Measurements from ENCODE around the gene ATXN7L1.

Gene ATXN7L1

DNA sequence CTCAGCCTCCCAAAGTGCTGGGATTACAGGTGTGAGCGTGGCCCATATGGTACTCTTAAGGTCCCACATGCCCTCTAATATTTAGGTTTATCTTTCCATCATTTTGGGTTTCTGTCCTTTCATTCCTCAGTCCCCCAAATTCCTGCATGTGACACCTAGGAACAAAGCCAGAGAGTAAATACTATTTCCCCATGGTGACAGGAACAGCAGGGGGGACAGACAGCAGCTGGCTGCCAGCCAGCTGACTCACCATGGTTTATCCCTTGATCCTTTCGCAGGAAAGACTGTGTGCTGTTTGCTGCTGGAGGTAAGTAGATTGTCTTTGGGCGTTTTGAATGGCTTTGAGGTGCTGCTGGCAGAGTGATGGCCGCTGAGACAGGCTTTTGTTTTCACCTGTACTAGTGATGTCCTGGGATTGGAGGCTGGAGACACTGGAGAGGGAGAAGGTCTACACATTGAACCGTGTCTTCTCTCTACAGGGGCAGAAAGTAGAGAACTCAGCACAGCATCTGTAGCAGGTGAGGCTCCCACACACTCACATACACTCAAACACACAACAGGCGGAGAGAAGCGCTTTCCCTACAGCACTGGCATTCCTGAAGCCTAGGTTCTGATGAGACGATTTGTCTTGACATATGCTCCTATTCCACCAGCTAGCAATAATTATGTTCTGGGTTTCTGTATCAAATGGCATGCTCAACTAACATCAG is 211.4 kb downstream of the ATXN7L1 start:
- no peak for DNase-seq

DNA sequence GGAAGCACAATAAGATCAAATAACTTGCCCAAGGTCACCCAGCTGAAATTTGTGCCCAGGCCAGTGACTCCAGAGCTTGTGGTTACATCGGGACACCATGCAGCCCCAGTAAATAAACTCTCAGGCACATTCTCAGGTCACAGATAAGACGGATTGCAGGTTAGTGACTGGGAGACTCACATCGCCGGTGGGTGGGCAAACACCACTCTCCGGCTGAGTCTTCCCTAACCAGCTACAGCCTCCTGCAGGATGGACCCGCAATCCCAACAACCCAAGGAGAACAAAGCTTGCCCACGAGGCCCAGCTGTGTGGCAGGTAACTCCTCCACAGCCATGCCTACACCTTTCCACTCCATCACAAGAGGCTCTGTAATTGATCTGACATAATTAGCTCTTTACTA is 213.4 kb downstream of the ATXN7L1 start:
- no peak for DNase-seq

DNA sequence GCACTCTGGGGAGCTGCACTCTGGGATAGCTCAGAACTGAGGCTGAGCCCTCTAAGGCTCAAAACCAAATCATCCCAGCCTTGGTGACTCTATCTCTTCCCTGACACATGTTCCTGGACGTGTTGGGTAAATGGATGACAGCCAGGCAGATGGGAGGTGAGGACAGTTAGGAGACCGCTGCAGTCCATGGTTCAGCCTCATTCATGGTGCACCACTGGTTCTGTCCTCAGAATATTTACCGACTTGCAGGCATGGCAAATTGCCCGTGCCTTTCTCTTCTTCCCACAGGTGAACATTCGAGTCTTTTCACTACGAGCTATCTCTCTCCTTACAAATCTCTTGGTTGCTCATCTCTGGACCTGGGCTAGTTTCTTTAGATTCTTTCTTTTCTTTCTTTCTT is 214.8 kb downstream of the ATXN7L1 start:
- DNase-seq: no peak

DNA sequence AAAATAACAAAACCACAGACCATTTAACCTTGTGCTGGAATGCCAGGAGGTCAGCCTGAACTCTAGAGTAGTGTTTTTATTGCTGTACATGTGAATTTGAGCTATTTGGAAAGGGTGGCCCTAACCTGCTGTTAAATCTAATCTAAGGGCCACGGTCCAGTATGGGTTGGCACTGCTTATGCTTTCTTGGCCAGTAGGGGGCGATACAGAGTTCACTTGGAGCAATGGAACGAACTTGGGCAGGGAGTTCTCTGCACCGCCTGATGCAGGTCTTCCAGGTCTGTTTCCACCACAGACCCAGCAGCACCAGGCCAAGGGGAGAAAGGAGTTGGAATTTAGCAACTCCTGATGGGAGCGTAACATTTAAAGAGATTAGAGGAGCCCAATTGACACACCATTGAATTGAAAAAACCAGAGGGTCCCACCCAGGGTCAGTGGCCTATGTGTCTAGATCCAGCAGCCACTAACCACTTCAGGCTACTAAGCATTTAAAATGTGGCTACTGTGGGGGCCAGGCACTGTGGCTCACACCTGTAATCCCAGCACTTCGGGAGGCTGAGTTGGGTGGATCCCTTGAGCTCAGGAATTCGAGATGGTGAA is 219.4 kb downstream of the ATXN7L1 start:
- peak; percentile 83 for DNase-seq

DNA sequence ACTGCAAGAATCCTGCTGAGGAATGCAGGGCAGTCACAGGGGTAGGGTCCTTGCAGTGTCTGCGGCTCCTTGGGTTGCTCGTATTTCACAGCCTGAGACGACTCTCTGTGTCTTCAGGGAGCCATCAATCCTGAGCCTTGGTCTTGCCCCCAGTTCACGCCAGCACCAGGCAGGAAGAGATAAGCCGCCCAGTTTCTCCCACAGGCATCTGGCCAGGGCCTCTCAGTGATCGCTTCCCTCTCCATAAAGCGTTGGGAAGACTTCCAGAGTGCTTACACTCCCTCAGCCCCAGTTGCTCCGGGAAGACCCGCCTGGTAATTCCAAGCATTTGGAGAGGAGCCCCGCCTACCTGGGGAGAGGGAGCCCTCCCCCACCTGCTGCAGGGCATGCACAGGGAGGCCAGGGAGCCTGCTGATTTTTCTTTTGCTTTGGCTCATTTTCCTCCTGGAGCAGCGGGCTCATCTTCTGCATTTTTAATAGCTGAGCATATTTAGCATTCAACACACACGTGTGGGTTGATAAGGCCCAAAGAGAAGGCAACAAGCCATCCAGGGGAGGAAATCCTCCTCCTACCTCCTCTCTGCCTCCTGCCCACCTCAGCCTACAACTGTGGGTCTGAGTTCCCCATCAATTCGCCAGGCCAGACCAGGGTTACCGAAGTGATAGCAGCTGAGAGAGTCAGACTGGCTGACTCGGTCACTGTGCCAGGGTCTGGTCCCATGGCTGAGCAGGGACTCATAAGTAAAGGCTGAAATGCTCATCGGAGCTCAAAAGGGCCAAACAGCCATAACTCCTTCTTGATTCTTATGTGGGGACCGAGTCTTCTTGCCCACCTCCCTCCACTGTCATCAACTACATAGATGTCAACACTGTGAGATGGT is 220.7 kb downstream of the ATXN7L1 start:
- DNase-seq: no peak

DNA sequence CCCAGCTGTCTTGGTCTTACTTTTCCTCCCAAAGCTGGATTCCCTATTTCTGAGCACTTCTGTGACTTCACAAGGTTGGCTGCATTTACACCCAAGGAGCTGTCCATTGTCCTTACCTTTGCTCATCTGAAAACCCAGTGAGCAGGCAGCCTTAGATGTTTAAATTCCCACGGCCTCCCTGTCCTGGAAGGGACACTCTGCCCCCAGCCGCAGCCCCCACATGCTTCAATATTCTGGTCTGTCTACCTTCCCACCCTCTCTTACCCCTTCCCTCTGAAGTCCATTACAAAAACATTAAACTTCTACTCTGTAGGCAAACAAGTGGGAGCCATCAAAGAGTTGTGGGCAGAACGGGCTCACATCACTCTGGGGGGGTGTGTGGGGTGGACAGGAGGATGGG is 221.3 kb downstream of the ATXN7L1 start:
- DNase-seq: no peak

DNA sequence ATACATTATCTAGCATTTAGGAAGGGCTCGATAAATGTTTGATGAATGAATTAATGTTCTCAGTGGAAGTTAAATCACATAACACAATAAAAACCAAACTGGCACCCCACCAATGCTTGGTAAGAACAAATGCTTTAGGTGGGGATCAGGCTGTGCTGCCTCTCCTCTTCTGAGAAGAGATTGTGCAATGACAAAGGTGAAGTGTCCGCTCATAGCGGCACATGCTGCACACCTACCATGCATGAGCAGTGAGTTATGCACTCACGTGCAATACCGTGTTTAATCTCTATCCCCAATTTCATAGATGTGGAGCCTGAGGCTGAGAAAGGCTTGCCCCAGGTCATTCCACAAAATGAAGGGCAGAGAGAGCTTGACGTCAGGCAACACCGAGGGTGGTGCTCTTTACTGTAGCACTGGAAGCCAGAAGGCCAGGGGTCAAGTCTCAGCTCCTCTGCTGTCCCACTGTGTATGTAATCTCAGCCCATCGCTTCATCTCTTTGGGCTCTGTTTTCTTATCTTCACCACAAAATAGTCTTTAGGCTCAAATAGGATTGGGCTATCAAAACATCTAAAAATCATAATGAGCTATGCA is 222.2 kb downstream of the ATXN7L1 start:
- DNase-seq: no peak

DNA sequence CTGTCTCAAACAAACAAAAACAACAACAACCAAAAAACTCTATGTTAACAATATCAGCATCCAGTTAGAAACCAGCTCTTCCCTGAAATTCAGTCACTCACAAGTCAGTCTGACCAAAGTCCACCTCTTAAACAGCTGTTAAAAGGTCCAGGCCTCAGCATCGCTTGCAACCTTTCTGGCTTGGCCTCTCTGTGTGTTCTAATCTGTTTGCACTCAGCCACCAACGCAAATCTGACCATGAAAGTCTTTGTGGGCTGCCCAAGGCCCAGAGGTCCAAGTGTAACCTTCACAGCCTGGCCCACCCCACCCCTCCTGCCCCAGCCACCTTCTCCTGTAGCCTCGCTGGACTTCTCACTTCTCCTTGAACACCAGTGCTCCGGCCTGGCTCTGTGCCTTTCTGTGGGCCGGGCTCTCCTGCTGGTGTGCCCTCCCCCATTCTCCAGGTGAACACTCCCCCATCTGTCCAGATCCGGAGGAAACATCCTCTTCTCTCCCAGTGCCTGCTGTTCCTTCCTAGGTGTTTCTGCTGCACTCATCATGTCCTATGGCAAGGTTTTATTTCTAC is 222.9 kb downstream of the ATXN7L1 start:
- DNase-seq: no peak

DNA sequence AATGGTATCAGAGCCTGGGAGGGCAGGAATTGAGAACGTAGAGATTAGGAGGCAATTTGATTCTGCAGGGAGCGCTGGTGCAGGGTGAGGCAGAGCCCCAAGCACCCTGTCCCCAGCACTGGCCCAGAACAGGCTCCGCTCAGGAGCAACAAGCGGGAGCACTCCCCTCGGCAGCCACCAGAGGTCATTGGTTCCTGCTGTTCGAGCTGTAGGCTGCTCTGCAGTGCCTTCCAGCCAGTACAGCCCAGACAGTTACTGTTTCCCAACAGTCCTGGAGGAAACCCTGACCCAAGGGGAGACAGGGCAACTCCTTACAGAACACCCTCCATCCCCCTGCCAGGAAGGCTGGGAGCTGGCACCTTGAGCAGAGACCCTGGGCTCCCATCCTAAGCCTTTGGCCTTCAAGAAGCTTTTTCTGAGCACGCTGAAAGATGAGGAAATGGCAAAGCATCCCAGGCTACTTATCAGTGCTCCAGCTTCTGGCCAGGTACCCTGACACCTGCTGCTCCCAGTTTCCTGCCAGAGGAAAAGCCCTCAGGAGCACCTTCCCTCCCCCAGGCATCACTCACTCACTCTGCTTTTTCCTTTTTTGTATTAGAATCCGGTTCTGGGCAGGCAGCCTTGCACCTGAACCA is 223.9 kb downstream of the ATXN7L1 start:
- peak; percentile 83 for DNase-seq

DNA sequence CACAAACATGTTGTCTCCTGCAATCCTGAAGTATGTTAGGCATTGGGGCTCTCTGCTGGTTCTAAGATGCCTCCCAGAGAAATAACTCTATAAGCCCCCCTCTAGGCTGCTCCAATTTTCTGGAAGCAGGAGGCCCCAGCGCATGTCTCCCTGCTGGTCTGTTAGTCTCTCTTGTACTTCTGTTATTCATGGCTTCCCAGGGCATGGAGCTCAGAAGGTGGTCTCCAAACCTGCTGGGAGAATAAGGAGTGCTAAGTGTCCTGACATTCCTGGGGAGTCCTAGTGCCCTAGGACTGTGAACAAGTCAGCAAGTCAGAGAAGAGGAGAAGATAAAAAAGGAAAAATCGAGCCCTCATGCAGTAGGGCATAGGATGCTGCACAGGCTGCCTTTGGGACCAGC is 224.6 kb downstream of the ATXN7L1 start:
- DNase-seq: no peak

DNA sequence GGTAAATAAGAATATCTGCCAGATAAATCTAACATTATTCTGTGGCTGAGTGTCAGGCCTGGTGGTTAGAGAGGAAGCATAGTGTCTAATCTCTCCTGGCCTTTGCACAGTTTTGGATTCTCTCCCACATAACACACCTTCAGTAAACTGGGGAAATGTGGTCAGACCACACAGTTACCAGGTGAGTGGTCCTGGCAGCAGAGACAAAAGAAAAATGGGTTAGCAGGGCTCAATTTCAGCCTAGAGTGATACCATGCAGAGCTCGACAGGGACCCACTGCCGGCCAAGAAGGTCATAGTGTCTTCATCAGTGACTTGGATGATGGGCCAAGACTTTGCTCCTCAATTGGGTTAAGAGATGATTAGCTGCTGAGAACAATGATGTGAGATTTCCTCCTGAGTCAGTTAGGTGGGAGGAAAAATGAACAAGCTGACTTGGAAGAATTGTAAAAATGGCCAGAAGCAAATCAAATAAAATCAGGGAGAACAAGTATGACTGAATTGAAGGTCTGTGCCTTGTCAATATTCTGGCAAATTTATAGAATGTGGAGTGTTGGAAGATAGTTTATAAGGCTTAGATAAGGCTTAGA is 225.9 kb downstream of the ATXN7L1 start:
- DNase-seq: no peak

DNA sequence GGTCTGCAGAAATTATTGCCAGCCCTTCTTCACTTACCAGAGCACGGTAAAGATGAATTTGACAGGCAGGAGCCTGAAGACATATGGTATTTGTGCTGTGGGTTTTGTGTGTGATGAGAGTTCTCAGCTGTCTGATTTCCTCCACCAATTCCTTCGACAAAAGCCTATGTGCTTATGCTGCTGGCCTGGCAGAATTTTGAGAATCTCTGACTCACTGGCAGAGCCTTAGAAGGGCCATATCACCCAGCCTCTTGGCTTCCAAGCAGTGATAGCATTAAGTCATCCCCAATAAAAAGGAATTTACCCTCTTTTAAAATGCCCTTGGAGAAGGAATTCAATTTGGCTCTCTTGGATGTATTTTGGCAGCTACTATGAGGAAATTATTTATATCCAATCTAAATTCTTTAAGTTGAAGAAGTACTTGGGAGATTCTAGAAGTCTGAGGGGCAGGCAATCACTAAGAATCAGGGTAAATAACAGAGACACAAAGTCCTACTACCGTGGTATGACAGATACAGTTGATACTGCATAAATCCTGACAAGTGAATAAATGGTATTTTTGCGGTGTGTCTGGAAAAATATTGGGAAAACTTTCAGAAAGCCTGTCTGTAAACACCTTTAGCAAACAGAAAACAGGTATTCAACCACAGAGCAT is 226.5 kb downstream of the ATXN7L1 start:
- no peak for DNase-seq

DNA sequence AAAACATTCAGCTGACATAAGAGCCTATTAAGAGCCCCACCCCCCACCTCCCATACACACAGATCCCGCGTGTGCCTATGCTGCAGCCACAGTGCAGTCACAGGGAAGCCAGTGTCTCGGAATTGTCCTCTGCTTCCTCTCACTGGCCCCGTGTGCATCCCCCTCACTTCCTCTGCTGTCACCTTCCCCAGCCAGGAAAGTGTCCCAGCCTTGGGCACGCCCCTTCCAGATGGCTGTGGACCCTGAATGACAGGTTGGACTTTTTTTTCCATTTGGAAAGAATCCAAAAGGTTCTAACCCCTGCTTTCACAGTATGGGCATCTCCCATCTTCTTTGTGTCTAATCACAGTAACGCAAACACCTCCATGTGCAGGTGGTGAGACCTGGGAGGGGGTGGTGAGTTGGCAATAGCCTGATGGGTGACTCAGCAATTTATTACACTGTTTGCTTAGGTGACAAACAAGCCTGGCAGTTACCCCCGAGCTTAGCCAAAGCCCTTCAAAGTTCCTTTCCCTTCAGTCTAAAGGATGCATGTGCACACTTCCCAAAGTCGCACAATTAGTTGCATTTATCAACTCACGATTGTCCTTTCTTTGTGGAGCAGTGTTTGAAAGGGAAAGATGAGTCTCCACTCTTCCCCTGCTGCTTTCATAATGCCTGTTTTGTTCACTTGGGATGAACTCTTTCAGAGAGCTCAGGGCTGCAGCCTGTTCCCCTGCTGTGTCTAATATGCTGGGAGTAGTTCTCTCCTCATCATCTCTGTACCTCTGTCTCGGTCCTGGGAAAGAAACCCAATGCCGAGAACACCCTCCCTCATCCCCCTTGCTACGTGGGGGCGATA is 227.6 kb downstream of the ATXN7L1 start:
- no peak for DNase-seq

DNA sequence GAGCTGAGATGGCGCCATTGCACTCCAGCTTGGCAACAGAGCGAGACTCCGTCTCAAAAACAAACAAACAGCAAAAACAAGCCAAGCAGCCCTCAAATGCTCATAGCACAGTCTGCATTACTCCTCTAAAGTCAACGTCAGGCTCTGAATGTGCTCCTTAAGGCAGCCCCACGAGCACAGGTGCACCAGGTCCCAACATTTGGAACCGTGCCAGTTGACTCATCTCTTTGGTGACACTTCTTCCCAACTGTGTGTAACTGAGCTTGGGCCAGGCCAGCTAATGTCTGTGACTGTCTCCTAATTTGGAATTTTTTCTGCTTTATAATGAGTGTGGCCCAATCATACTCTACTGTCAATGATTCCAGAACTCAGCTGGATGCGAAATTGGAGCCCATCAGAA is 228.8 kb downstream of the ATXN7L1 start:
- DNase-seq: peak; percentile 11

DNA sequence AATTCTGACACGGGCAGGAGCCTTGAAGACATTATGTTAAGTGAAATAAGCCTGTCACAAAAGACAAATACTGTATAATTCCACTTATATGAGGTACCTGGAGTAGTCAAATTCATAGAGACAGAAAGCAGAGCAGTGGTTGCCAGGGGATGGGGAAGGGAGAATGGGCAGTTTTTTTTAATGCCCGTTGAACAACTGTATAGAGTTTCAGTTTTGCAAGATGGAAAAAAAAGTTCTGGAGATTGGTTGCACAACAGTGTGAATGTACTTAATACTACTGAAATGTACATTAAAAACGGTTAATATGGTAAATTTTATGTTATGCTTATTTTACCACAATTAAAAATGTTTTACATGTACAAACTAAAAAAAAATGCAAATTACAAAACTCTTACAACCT is 231.5 kb downstream of the ATXN7L1 start:
- DNase-seq: no peak

DNA sequence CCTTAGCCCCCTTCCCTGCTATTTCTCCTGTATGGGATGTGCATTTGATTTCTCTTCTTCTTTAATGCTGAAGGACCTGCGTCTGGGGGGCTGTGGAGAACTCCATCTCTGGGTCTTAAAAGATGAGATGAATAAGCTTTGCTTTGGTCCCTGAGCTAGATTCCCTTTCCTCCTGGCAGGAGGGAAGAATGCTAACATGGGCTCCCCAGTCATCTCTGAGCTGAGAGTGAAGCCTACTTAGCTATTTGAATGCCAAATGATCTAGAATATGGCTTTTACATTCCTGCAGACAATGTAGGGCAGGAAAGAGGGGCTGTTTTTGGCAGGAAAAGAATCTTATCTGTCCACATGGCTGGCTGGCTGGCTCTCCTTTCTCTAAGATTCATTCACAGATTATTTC is 232.5 kb downstream of the ATXN7L1 start:
- DNase-seq: no peak

DNA sequence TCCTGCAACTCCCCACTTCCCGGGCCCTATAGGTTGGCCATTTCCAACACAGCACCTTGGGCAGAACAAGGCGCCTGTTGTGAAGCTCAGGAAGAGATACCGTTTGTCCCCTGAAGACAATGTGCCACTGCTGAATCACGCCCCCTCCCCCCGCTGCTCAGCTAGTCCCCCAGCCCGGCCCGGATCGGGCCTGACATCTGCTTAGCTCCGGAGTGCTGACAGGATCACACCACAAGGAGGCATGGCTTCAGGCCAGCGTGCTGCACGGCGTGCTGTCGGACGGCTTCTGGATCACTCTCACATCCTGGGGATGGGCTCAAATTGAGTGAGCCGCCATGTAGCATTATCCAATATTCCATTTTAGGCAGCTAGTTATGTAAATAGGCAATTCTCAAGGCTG is 233.0 kb downstream of the ATXN7L1 start:
- no peak for DNase-seq

DNA sequence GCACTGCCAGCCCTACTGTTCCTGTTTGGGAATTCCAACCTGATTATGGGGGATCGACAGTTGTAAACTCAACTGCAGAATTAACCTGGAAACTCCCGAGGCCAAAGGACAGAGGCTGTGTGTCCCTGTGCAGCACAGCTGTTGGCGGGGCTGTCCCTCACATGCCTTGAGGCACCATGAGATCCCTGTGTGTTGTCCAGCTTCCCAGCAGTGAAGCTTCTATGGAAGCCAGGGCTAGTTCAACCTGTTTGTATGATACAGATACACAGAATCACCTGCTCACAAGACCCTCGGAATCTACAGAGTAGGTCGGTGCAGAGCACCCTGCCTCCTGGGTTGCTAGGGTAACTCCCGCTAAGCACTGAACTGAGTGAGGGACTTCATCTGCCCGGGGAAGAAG is 234.1 kb downstream of the ATXN7L1 start:
- DNase-seq: no peak

DNA sequence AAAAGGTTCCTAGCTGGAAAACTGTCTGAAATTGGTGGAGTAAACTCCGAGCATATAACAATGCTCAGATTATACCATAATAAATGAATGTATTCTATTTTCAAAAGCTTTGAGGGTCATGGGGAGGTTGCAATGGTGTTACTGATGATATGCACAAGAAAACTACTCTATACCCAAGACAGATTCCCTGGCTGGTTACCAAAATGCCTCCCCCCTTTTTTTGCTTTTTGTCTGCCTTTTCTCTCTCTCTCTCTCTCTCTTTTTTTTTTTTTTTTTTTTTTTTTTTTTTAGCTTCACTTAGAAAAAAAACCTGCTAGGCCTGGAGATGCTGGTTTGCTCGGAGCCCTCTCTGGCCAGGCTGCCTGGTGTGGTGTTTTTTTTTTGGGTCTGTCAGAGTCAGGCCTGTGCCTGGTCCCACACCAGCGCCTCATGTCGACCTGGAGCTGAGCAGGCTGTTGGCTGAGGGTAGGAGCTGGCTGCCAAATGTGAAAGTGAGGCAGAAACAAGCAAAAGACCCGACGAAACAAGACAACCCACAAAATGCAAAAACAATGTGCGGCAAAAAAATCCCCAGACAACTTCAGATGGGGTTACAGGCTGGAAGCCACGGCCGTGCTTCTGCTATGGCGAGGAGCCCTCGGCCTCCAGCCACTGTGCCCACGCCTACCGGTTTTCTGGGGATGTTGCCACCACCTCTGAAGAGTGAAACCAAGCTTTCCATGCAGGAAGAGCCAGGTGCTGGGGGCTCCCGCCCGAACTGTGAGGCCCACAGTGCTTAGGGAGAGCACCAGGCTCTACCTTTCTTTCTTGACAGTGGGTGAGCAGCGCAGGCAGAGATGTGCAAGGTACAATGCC is 235.2 kb downstream of the ATXN7L1 start:
- DNase-seq: no peak
